ENCODE results near the gene SNRPD3. TPM values are rescaled to one million over a fixed set of nuclear protein-coding genes. Genes with fewer than 3 reads are reported as not detected.
A peak's percentile ranks its signal among the peaks of the same experiment; 100 is the strongest.

The SNRPD3 gene
- total RNA-seq, 1 donor from 2014 or later: 66.8 TPM

GRCh38 chr22:24517446-24517845 is 38.4 kb upstream of the SNRPD3 start:
- Histone ChIP-seq H3K4me1 (peaks cover 20% of the 10 kb centered on the region), H3K9me3 (no peaks in the 10 kb centered on the region), H3K4me3 (no peak overlapping the region), H3K36me3 (no peaks in the 10 kb centered on the region), H3K27me3 (ENCODE audit: low read depth) (no peaks in the 10 kb centered on the region), H3K27ac (no peak overlapping the region)
- no peak for TF ChIP-seq CTCF (IDR thresholded peaks at IDR 0.05)
- intact Hi-C loops (cut with DNase I): no loop called here
- DNase-seq (no peak), ATAC-seq (no peak)

- H3K9me3 ChIP-seq: no peaks in the 10 kb centered on the region
- no peaks in the 10 kb centered on the region for H3K36me3 ChIP-seq
- no peak for DNase-seq
- no peak overlapping the region for H3K4me3 ChIP-seq
- no peaks in the 10 kb centered on the region for H3K27me3 ChIP-seq (ENCODE audit: low read depth)
- no peak for TF ChIP-seq CTCF (IDR thresholded peaks at IDR 0.05)
- H3K4me1 ChIP-seq: peaks cover 20% of the 10 kb centered on the region
- ATAC-seq: no peak
- no peak overlapping the region for H3K27ac ChIP-seq
- intact Hi-C loops (cut with DNase I): no loop called here
Observed at GRCh38 chr22:24518228-24518627, 37.6 kb upstream of the SNRPD3 start.

DNA sequence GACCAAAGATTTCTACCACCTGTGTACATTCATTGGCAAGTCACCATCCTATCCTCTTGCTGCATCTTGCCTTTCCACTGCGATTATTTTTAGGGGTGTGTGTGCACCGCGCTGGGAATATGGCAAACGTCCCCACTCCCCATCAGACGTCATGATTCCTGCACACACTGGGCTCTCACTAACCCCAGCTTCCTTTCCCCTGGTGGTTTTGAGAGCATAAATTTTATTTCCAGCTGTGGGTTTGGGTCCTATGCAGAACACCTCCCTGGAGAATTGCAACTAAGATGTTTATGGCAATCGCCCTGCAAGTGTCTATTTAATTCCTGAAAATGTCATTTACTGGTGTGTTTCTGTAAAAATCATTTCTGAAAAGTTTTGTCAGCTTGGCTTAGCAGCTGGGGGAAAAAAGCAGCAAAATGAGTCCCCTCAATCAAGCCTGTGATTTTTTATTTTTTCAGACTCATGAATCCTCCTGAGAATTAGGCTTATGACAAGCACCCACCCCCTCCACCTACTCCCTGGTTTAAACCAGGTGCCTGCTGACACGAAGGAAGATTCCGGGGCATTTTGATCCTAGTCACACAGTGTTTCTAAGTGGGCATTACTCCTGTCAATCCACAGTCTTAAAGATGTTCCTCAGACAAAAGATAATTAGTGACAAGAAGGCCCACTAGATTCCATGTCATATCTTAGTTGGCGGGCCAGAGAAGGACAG is 36.9 kb upstream of the SNRPD3 start:
- Histone ChIP-seq H3K9me3 (no peaks in the 10 kb centered on the region), H3K4me1 (peaks cover 20% of the 10 kb centered on the region), H3K27me3 (ENCODE audit: low read depth) (no peaks in the 10 kb centered on the region), H3K27ac (no peak overlapping the region), H3K4me3 (no peak overlapping the region), H3K36me3 (no peaks in the 10 kb centered on the region)
- DNase-seq: no peak
- no peak for TF ChIP-seq CTCF (IDR thresholded peaks at IDR 0.05)
- ATAC-seq: no peak
- intact Hi-C loops (cut with DNase I): no loop called here

- DNase-seq (no peak), ATAC-seq (no peak)
- TF ChIP-seq CTCF (IDR thresholded peaks at IDR 0.05): no peak
- Histone ChIP-seq H3K27ac (no peak overlapping the region), H3K4me3 (no peak overlapping the region), H3K4me1 (peaks cover 20% of the 10 kb centered on the region), H3K9me3 (no peaks in the 10 kb centered on the region), H3K27me3 (ENCODE audit: low read depth) (no peaks in the 10 kb centered on the region), H3K36me3 (no peaks in the 10 kb centered on the region)
- intact Hi-C loops (cut with DNase I): no loop called here
Observed at GRCh38 chr22:24519496-24519895, 36.3 kb upstream of the SNRPD3 start.

DNA sequence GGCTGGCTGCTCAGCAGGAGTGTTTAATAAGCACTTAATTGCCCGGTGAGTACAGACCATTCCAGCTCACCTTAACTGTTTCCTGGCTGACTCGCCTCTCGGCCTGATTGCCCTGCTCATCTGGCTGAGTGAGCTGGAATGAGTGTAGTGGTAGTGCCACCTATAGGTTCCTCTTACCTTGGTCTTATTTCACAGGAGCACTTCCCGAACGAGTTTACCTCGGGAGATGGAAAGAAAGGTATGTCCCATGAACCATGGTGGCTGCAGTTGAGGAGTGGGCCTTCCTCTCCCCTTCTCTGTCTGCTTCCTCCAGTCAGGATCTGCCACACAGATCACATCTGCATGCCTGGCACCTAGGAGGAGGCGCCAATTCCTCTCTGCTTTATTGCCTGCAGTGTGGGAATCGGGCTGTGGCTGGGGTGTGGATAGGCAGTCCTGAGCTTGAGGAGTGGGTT is 34.0 kb upstream of the SNRPD3 start:
- Histone ChIP-seq H3K4me1 (peaks cover 25% of the 10 kb centered on the region), H3K27me3 (ENCODE audit: low read depth) (no peaks in the 10 kb centered on the region), H3K36me3 (no peaks in the 10 kb centered on the region), H3K27ac (peak overlapping the region; percentile 49), H3K9me3 (no peaks in the 10 kb centered on the region), H3K4me3 (no peak overlapping the region)
- intact Hi-C loops (cut with DNase I): no loop called here
- DNase-seq (peak; percentile 76), ATAC-seq (peak; percentile 93 to 95)
- peak; percentile 55 for TF ChIP-seq CTCF (IDR thresholded peaks at IDR 0.05)

All from lower lobe of right lung (tissue), 2 donors.